IPS-15b (cell line): ENCODE results near the gene SMTNL1.
A peak's percentile ranks its signal among the peaks of the same experiment; 100 is the strongest.

Experiments
- H3K27me3 ChIP-seq: one replicate; pipeline ENCODE4 v1.6.1; 2013; ENCODE audit warnings: low read length; ENCODE audit not compliant: control insufficient read depth, insufficient read depth
- H3K36me3 ChIP-seq: one replicate; pipeline ENCODE4 v1.6.1; 2013; ENCODE audit warnings: low read length; ENCODE audit not compliant: control insufficient read depth, insufficient read depth
- H3K4me1 ChIP-seq: one replicate; pipeline ENCODE4 v1.6.1; 2013; ENCODE audit warnings: mild to moderate bottlenecking, low read length; ENCODE audit not compliant: control insufficient read depth, insufficient read depth
- H3K4me3 ChIP-seq: one replicate; pipeline ENCODE4 v1.5.1; 2013; ENCODE audit warnings: low read depth, low read length
- H3K9ac ChIP-seq: one replicate; pipeline ENCODE4 v1.6.1; 2013; ENCODE audit warnings: low read depth, mild to moderate bottlenecking, low read length
- H3K9me3 ChIP-seq: one replicate; pipeline ENCODE4 v1.6.1; 2013; ENCODE audit warnings: mild to moderate bottlenecking, low read length; ENCODE audit not compliant: control insufficient read depth, insufficient read depth

The SMTNL1 gene

DNA sequence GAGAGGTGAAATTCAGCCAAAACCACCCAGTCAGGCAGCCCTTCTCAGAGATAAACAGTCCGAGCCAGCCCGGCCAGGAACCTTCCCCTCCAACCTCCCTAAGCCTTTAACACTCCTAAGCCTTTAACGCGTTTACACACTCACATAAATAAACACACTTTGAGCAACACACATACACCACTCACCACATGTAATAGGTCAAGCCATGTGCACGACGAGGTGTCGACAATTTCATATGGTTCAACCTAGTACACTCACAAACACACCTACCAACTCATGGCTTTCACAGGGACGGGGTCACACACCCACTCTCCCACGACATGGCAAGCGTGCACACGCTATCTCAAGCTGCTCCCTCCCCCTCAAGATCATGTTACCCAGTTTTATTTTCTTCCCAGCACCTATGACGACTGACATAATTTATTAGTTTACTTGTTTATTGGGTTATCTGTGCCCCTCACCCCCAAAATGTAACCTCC lies 37.4 kb upstream of the SMTNL1 start:
- H3K9me3 ChIP-seq = no peaks in the 10 kb centered on the region
- peaks cover 4% of the 10 kb centered on the region for H3K4me1 ChIP-seq
- no peaks in the 10 kb centered on the region for H3K36me3 ChIP-seq
- peak overlapping the region; percentile 38 for H3K4me3 ChIP-seq
- no peak overlapping the region for H3K9ac ChIP-seq
- H3K27me3 ChIP-seq = no peaks in the 10 kb centered on the region

DNA sequence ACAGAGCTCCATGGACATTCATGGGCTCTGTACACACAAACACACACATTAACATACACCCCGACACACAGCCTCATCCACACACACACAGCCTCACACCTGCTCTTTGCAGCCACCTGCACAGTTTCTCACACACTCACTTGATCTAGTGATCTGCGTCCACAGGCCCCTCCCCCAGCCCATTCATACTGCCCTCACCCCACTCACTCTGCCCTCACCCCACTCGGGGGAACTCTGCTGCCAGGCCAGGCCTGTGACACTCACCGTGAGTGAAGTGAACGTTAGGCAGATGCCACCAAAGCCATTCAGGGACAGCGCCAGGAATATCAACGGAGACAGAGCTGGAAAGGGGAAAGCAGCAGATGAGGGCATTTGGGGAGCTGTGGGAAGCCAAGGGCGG lies 36.9 kb upstream of the SMTNL1 start:
- H3K9ac ChIP-seq = no peak overlapping the region
- peaks cover 4% of the 10 kb centered on the region for H3K4me1 ChIP-seq
- H3K9me3 ChIP-seq = no peaks in the 10 kb centered on the region
- no peaks in the 10 kb centered on the region for H3K27me3 ChIP-seq
- H3K36me3 ChIP-seq = no peaks in the 10 kb centered on the region
- no peak overlapping the region for H3K4me3 ChIP-seq

DNA sequence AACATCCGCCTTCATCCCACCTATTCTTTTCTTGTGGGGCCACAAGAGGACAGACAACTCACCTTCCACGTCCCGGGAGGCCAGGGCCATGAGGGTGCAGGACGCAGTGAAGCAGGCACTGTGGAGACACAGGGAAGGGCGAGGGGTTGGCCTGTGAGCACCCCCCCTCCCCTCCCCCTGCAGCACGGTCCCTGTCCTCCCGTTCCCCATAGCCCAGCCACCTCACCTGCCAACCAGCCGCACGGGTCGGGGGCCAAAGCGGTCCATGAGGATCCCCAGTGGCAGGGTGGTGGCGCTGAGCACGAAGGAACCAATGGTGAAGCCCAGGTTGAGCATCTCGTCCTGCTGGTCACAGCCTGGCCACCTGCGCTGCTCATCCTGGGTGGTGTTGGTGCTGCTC lies 36.5 kb upstream of the SMTNL1 start:
- no peak overlapping the region for H3K4me3 ChIP-seq
- H3K9me3 ChIP-seq = no peaks in the 10 kb centered on the region
- peaks cover 4% of the 10 kb centered on the region for H3K4me1 ChIP-seq
- H3K27me3 ChIP-seq = no peaks in the 10 kb centered on the region
- no peaks in the 10 kb centered on the region for H3K36me3 ChIP-seq
- no peak overlapping the region for H3K9ac ChIP-seq

DNA sequence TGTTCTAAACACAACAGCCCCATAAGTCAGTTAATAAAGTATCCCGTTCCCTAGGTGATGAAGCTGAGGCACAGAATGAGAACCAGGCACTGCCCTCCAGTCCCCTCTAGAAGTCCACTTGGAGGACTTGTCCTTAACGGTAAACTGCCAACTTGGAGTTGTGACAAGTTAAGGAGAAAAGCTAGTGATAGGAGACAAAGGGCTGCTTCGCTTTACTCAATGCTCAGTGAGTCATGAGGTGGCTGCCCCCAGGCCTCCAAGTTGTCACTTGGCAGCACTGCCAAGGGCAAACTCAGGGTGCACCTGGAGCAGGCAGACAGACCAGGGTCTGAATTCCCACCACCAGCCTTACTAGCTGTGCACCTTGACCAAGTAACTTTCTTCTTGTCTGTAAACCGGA lies 35.4 kb upstream of the SMTNL1 start:
- Histone ChIP-seq H3K4me1 (peaks cover 4% of the 10 kb centered on the region), H3K4me3 (no peak overlapping the region), H3K9ac (no peak overlapping the region), H3K9me3 (no peaks in the 10 kb centered on the region), H3K27me3 (no peaks in the 10 kb centered on the region), H3K36me3 (no peaks in the 10 kb centered on the region)

DNA sequence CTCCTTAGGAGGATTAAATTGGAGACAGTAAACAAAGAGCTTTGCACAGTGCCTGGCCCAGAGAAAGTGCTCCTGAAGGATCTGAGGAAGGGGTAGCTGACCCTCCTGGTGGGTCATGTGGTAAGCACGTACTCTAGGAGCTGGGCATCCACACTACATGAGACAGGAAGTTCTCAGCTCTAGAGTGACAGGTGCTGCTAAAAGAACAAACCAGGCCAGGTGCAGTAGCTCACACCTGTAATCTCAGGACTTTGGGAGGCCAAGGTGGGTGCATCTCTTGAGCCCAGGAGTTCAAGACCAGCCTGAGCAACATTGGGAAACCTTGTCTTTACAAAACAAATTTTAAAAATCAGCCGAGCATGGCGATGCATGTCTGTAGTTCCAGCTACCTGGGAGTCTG lies 35.0 kb upstream of the SMTNL1 start:
- Histone ChIP-seq H3K36me3 (no peaks in the 10 kb centered on the region), H3K4me1 (peaks cover 4% of the 10 kb centered on the region), H3K9ac (no peak overlapping the region), H3K27me3 (no peaks in the 10 kb centered on the region), H3K9me3 (no peaks in the 10 kb centered on the region), H3K4me3 (no peak overlapping the region)

DNA sequence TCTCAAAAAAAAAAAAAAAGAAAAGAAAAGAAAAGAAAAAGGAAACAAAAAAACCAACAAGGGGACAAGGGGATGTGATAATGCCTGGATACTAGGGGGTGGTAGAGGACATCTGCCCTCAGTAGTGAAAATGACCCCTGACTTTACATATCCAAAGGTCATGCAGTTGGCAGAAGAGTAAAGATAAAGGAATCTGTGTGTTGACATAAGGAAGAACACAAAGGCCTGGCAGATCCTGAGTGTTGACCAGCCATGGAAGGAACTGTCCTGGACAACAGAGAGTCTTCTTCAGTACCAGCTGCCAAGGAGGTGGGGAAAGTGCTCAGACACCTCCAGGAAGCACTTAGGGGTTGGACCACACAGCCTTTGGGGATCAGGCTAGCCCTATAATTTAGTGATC lies 34.5 kb upstream of the SMTNL1 start:
- Histone ChIP-seq H3K36me3 (no peaks in the 10 kb centered on the region), H3K4me1 (peaks cover 4% of the 10 kb centered on the region), H3K9me3 (no peaks in the 10 kb centered on the region), H3K4me3 (no peak overlapping the region), H3K9ac (no peak overlapping the region), H3K27me3 (no peaks in the 10 kb centered on the region)

DNA sequence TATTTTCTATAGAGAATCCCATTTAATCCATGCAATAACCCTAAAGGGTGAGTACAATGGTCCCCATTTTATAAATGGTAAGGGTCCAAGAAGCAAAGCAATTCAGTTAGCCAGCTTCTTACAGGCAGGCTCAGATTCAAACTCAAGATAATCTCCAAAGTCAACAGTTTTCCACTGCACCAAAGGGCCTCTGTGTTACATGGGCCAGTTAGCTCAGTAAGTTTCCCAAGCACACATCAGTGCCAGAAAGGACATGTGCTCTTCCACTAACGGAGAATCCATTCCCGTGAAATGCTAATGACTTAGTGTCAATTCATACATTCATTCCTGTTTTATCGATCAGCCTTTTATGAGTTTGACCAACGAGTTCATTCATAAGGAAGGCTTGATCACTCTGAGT lies 32.9 kb upstream of the SMTNL1 start:
- Histone ChIP-seq H3K36me3 (no peaks in the 10 kb centered on the region), H3K9me3 (no peaks in the 10 kb centered on the region), H3K4me1 (peaks cover 4% of the 10 kb centered on the region), H3K9ac (no peak overlapping the region), H3K4me3 (no peak overlapping the region), H3K27me3 (no peaks in the 10 kb centered on the region)

DNA sequence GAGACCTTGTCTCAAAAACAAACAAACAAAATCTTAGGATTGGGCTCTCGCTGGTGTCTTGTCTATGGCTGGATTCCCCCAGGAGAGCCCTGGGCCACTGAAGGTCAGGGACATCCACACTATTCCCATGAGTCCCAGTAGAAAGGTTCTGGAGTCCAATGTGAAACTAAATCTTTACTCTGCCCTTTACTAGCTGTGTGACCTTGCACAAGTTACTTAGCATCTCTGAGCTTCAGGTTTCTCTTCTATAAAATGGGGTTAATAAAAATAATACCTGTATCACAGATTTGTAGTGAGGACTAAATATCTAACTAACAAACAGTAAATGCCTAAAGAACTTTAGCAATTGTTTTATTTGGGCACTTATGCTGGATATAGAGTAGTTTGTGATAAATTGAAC lies 30.9 kb upstream of the SMTNL1 start:
- Histone ChIP-seq H3K36me3 (no peaks in the 10 kb centered on the region), H3K4me1 (no peaks in the 10 kb centered on the region), H3K27me3 (no peaks in the 10 kb centered on the region), H3K9me3 (no peaks in the 10 kb centered on the region), H3K4me3 (no peak overlapping the region), H3K9ac (no peak overlapping the region)

DNA sequence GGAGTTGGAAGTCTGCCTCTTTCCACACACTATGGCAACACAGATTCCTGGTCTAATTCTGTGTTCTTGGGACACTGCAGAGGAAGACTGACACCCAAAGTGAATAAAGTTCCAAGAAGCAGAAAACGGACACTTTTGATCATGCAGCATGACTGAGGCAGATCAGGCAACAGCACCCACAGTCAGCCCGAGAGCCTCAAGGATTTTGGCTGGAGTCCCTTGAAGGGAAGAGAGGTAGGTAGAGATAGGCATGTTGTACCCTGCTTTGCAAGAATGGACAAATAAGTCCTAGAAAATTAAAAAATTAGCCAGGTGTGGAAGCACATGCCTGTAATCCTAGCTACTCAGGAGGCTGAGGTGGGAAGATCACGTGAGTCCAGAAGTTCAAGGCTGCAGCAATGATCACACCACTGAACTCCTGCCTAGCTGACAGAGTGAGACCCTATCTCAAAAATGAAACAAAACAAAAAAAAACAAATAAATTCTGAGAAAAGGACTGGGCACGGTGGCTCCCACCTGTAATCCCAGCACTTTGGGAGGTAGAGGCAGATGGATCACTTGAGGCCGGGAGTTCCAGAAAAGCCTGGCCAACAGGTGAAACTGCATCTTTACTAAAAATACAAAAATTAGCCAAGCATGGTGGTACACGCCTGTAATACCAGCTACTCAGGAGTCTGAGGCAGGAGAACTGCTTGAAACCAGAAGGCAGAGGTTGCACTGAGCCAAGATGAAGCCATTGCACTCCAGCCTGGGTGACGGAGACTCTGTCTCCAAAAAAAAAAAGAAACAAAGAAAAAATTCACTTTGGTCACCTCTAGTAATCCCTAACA lies 28.8 kb upstream of the SMTNL1 start:
- Histone ChIP-seq H3K9ac (no peak overlapping the region), H3K4me3 (no peak overlapping the region)

DNA sequence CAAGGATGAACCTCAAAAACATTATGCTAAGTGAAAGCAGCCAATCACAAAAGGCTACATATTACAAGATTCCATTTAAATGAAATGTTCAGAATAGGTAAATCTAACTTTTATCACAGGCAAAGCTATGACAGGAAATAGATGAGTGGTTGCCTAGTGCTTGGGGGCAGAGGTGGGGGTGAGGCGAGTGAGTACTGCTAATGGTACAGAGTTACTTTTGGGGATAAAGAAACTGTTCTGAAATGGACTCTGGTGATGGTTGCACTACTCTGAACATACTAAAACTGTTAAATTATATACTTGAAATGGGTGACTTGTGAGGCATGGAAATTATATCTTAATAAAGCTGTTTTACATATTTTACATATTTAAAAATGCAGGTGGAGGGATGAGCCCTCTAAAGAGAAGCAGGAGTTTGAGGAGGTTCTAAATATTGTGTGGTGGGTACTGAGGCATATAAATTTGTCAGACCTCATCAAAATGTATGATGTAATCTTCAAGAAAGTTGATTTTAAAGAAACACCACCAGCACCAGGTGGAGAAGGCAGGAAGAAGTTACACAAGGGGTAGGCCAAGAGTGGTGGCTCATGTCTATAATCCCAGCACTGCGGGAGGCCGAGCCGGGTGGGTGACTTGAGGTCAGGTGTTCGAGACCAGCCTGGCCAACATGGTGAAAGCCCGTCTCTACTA lies 25.5 kb upstream of the SMTNL1 start:
- no peaks in the 10 kb centered on the region for H3K36me3 ChIP-seq
- no peak overlapping the region for H3K4me3 ChIP-seq
- no peak overlapping the region for H3K9ac ChIP-seq
- H3K4me1 ChIP-seq = peaks cover 4% of the 10 kb centered on the region
- peaks cover 18% of the 10 kb centered on the region for H3K27me3 ChIP-seq
- H3K9me3 ChIP-seq = no peaks in the 10 kb centered on the region

More for the DNA sequence above, 28.8 kb upstream of the SMTNL1 start:
- Histone ChIP-seq H3K4me1 (peaks cover 3% of the 10 kb centered on the region), H3K27me3 (peaks cover 7% of the 10 kb centered on the region), H3K9me3 (no peaks in the 10 kb centered on the region), H3K36me3 (no peaks in the 10 kb centered on the region)

DNA sequence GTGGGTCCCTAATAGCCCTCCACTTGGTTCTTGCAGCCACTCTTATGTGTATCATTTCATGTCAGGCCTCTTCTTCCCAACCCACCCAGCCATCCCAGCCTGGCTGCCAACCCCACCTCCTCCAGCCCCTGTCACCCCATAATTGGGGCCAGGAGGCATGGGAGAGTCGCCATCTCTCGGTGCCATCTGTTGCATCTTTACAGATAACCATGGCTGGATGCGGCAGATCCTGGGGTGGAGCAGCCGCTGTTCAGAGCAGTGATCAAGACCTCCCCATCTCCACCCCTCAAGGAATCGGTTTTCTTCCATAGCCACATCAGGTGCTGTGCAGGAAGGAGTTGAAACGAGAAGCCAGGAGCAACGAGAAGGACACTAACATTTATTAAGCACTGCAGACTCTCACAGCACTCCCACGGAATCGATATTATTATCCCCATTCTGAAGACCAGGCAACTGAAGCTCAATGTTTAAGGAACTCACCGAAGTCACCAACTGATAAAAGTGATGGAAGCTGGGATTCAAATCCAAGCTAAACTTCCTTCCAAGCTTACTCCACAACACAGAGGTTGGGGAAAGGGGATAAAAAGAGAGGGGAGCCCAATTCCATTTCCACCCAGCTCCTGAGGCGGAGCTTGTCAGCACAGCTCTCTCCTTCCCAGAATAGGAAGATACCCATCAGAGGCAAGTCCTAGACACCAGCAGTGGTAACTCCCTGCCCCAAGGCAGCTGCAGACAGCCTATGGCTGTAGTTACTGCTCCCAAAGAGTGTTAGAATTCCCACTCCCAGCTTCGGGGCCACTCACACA lies 24.5 kb upstream of the SMTNL1 start:
- Histone ChIP-seq H3K4me3 (peak overlapping the region; percentile 85), H3K9me3 (no peaks in the 10 kb centered on the region), H3K4me1 (peaks cover 4% of the 10 kb centered on the region), H3K27me3 (peaks cover 27% of the 10 kb centered on the region), H3K36me3 (no peaks in the 10 kb centered on the region), H3K9ac (no peak overlapping the region)
